Measurements from ENCODE around the gene WAPL.

DNA sequence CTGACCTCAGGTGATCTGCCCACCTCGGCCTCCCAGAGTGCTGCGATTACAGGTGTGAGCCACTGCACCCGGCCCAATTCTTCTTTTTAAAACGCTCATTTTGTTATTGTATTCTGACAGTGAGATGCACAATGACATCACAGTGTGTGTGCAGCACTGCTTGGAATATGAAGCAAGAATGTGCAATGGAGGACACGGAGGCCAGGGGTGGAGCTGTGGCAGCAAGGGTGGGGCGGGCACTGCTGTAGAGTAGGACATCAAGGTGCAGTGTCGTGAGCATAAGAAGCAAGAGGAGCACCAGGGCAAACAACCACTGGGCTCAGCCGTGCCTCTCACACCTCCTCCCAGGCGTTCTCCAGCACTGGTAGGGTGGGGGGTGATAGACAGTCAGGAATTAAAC is 128.2 kb downstream of the WAPL start:
- TF ChIP-seq, protein P1, sequence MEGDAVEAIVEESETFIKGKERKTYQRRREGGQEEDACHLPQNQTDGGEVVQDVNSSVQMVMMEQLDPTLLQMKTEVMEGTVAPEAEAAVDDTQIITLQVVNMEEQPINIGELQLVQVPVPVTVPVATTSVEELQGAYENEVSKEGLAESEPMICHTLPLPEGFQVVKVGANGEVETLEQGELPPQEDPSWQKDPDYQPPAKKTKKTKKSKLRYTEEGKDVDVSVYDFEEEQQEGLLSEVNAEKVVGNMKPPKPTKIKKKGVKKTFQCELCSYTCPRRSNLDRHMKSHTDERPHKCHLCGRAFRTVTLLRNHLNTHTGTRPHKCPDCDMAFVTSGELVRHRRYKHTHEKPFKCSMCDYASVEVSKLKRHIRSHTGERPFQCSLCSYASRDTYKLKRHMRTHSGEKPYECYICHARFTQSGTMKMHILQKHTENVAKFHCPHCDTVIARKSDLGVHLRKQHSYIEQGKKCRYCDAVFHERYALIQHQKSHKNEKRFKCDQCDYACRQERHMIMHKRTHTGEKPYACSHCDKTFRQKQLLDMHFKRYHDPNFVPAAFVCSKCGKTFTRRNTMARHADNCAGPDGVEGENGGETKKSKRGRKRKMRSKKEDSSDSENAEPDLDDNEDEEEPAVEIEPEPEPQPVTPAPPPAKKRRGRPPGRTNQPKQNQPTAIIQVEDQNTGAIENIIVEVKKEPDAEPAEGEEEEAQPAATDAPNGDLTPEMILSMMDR (conservative IDR thresholded peaks at IDR 0.05; ENCODE audit: low read length) = no peak
- no peak for TF ChIP-seq EZH2phosphoT487 (IDR thresholded peaks at IDR 0.05; ENCODE audit: borderline replicate concordance)
